ENCODE measurements around the gene CDK6.

The CDK6 gene

GRCh38 chr7:92788559-92789183, 47.7 kb downstream of the CDK6 start:
- no peak for DNase-seq

- DNase-seq: no peak
These were observed 50.5 kb downstream of the CDK6 start for GRCh38 chr7:92785923-92786322.

GRCh38 chr7:92784935-92785334, 51.4 kb downstream of the CDK6 start:
- DNase-seq: no peak

GRCh38 chr7:92783260-92784201, 52.8 kb downstream of the CDK6 start:
- DNase-seq: no peak

GRCh38 chr7:92782855-92783254, 53.5 kb downstream of the CDK6 start:
- no peak for DNase-seq

- no peak for DNase-seq
These were observed 54.1 kb downstream of the CDK6 start for GRCh38 chr7:92782236-92782635.

- no peak for DNase-seq
These were observed 55.2 kb downstream of the CDK6 start for GRCh38 chr7:92781117-92781720.

- DNase-seq: no peak
These were observed 57.4 kb downstream of the CDK6 start for GRCh38 chr7:92778972-92779371.

- DNase-seq: no peak
These were observed 58.4 kb downstream of the CDK6 start for GRCh38 chr7:92777993-92778392.

- no peak for DNase-seq
These were observed 62.6 kb downstream of the CDK6 start for GRCh38 chr7:92773808-92774207.

- DNase-seq: no peak
These were observed 66.5 kb downstream of the CDK6 start for GRCh38 chr7:92769844-92770243.

- no peak for DNase-seq
These were observed 67.0 kb downstream of the CDK6 start for GRCh38 chr7:92769394-92769699.

GRCh38 chr7:92768501-92769393, 67.6 kb downstream of the CDK6 start:
- DNase-seq: peak in 1 of 2 donors; percentile 29

- no peak for DNase-seq
These were observed 68.9 kb downstream of the CDK6 start for GRCh38 chr7:92767437-92767836.

GRCh38 chr7:92766461-92767003, 69.8 kb downstream of the CDK6 start:
- no peak for DNase-seq

- DNase-seq: no peak
These were observed 70.6 kb downstream of the CDK6 start for GRCh38 chr7:92765725-92766124.

GRCh38 chr7:92763636-92764423, 72.5 kb downstream of the CDK6 start:
- DNase-seq: no peak

GRCh38 chr7:92762851-92763250, 73.5 kb downstream of the CDK6 start:
- DNase-seq: no peak

GRCh38 chr7:92761391-92762097, 74.8 kb downstream of the CDK6 start:
- no peak for DNase-seq

- no peak for DNase-seq
These were observed 77.5 kb downstream of the CDK6 start for GRCh38 chr7:92758796-92759431.
